Activated B cell treated with CpG ODN at 0.5 μM for 24 hours (primary cell): Measurements from ENCODE around the gene PLEKHG3. TPM values are rescaled to one million over a fixed set of nuclear protein-coding genes. Genes with fewer than 3 reads are reported as not detected.

ENCODE experiments used
- ATAC-seq: fragments of 200-7000 bp; cut with Tn5 transposase; one replicate; pipeline ENCODE4 v1.10.0; 2021; ENCODE audit warnings: low read depth, mild to moderate bottlenecking, moderate library complexity
- CTCF ChIA-PET: fragments of 350-600 bp; sonication (Branson Sonifier 250); formaldehyde crosslinking; loops from one replicate; lab custom pipeline; 2021; ENCODE audit warnings: antibody characterized with exemption; lab: Charles Lee
- POLR2A ChIA-PET: fragments of 350-600 bp; sonication (Branson Sonifier 250); formaldehyde crosslinking; loops from one replicate; lab custom pipeline; 2021; ENCODE audit warnings: antibody characterized with exemption; lab: Charles Lee
- DNase-seq: peaks from one replicate; pipeline ENCODE4 v3.0.0; 2022
- H3K27ac Mint-ChIP-seq: one replicate; pipeline ENCODE4 v1.8.0; 2020; ENCODE audit warnings: mixed read lengths
- H3K27me3 Mint-ChIP-seq: one replicate; pipeline ENCODE4 v1.8.0; 2021; ENCODE audit warnings: mixed read lengths
- H3K36me3 Mint-ChIP-seq: one replicate; pipeline ENCODE4 v1.8.0; 2021; ENCODE audit warnings: low read depth, mixed read lengths
- H3K4me1 Mint-ChIP-seq: one replicate; pipeline ENCODE4 v1.8.0; 2021; ENCODE audit warnings: mixed read lengths
- H3K4me3 Mint-ChIP-seq: one replicate; pipeline ENCODE4 v1.8.0; 2020; ENCODE audit warnings: mild to moderate bottlenecking, mixed read lengths
- H3K9me3 Mint-ChIP-seq: one replicate; pipeline ENCODE4 v1.8.0; 2020; ENCODE audit warnings: mixed read lengths
- CTCF ChIP-seq: fragments of 200-600 bp; IDR thresholded peaks from one replicate; pipeline ENCODE4 v1.8.0; 2022; ENCODE audit warnings: antibody characterized with exemption, mild to moderate bottlenecking
- intact Hi-C: fragments of 100-400 bp; cut with micrococcal nuclease; formaldehyde crosslinking; loops from one replicate; pipeline ENCODE4 v1.15.1; 2024
- total RNA-seq: library from RNA; stranded (reverse); gene quantifications from 2 replicates; pipeline ENCODE4 v1.2.3, GENCODE V29; 2022

The PLEKHG3 gene
- total RNA-seq, 1 donor from 2014 or later = 0.07 TPM

GRCh38 chr14:64771161-64771560, 66.9 kb downstream of the PLEKHG3 start:
- intact Hi-C loops = no loop called here
- ChIA-PET CTCF (no interaction called here), POLR2A (no interaction called here)
- no peaks in the 10 kb centered on the region for H3K36me3 Mint-ChIP-seq
- no peak for ATAC-seq
- no peak for TF ChIP-seq CTCF
- H3K4me1 Mint-ChIP-seq = no peaks in the 10 kb centered on the region
- H3K27ac Mint-ChIP-seq = no peak overlapping the region
- no peak overlapping the region for H3K4me3 Mint-ChIP-seq
- no peaks in the 10 kb centered on the region for H3K9me3 Mint-ChIP-seq
- DNase-seq = no peak
- no peaks in the 10 kb centered on the region for H3K27me3 Mint-ChIP-seq

DNA sequence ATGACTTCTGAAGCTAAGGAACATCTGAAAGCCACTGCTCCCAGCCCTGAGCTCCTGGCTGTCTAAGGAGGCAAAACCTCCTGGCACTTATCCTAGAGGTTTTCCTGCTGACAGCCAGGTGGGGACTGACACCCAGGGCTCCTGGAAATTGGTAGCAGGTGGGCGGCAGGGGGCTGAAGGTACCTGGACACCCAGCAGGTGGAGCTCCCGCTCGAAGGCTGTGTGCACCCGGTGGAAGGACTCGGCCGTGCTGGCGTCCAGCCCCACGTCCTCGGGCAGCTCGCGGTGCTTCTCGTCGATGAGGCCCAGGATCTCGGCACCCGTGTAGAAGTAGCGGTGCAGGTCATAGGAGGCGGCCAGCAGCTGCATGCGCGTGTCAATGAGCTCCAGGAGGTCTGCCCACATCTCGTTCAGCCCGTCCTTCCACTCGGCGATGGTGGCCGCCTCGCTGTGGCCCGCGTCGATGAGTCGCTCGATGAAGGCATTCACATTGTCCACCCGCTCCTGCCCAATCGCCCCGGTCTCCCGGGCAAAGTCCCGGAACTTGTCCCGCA, 68.2 kb downstream of the PLEKHG3 start:
- no peak for DNase-seq
- ChIA-PET POLR2A (no interaction called here), CTCF (interaction anchor here (0.8 kb wide), 1 partner anchor 119 kb away, joined by 4 read pairs; no protein-coding TSS in a partner anchor)
- no peaks in the 10 kb centered on the region for H3K36me3 Mint-ChIP-seq
- no peak overlapping the region for H3K27ac Mint-ChIP-seq
- TF ChIP-seq CTCF = no peak
- no peaks in the 10 kb centered on the region for H3K4me1 Mint-ChIP-seq
- H3K4me3 Mint-ChIP-seq = no peak overlapping the region
- H3K9me3 Mint-ChIP-seq = no peaks in the 10 kb centered on the region
- intact Hi-C loops = no loop called here
- peaks cover 2% of the 10 kb centered on the region for H3K27me3 Mint-ChIP-seq
- ATAC-seq = no peak

DNA sequence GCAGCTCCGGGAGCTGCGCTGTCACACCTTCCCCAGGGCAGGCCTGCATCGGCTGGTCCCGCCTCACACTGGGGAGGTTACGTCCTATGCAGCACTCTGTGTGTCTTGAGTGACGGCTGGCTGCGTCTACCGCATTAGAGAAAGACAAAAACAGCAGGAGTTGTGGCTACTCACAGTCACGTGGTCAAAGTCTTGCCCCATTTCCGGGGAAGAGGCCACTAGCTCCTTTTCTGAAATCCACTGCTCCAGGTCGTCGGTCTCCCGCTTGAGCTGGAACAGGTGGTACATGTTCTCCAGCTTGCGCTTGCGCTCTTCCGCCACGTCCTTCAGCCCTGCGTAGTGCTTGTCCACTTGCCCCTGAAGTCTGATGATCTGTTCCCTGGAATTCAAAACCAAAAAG, 68.8 kb downstream of the PLEKHG3 start:
- no peak for DNase-seq
- ATAC-seq = no peak
- no peaks in the 10 kb centered on the region for H3K36me3 Mint-ChIP-seq
- CTCF ChIA-PET = interaction anchor here (0.8 kb wide), 1 partner anchor 119 kb away, joined by 4 read pairs; no protein-coding TSS in a partner anchor
- intact Hi-C loops = no loop called here
- no peak overlapping the region for H3K27ac Mint-ChIP-seq
- TF ChIP-seq CTCF = no peak
- no peak overlapping the region for H3K4me3 Mint-ChIP-seq
- peaks cover 2% of the 10 kb centered on the region for H3K27me3 Mint-ChIP-seq
- POLR2A ChIA-PET = no interaction called here
- no peaks in the 10 kb centered on the region for H3K9me3 Mint-ChIP-seq
- H3K4me1 Mint-ChIP-seq = no peaks in the 10 kb centered on the region

DNA sequence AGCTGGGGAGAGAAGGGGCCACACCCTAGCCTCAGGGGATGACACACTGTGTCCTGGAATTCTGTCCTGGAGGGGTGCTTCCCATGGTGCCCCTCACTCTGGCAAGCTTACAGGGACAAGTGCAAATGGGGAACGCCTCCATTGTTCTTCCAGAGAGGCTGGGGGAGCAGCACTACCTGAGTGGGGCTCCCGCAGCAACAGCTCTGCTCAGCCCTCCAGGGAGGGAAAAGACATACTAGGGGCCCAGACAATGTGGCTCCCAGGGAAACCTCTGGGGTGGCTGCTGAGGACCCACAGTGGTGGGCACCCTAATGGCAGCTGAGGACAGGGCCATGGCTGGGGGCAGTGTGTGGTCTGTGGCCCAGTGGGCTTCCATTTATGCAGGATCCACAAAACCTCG, 69.4 kb downstream of the PLEKHG3 start:
- H3K9me3 Mint-ChIP-seq = no peaks in the 10 kb centered on the region
- H3K36me3 Mint-ChIP-seq = no peaks in the 10 kb centered on the region
- no peak for TF ChIP-seq CTCF
- H3K4me1 Mint-ChIP-seq = no peaks in the 10 kb centered on the region
- ATAC-seq (no peak), DNase-seq (no peak)
- CTCF ChIA-PET = no interaction called here
- peaks cover 2% of the 10 kb centered on the region for H3K27me3 Mint-ChIP-seq
- no peak overlapping the region for H3K4me3 Mint-ChIP-seq
- no peak overlapping the region for H3K27ac Mint-ChIP-seq
- intact Hi-C loops = no loop called here
- POLR2A ChIA-PET = no interaction called here

- H3K4me3 Mint-ChIP-seq = no peak overlapping the region
- ChIA-PET POLR2A (no interaction called here), CTCF (no interaction called here)
- H3K27ac Mint-ChIP-seq = no peak overlapping the region
- intact Hi-C loops = no loop called here
- H3K36me3 Mint-ChIP-seq = no peaks in the 10 kb centered on the region
- ATAC-seq = no peak
- no peaks in the 10 kb centered on the region for H3K4me1 Mint-ChIP-seq
- no peak for DNase-seq
- peaks cover 2% of the 10 kb centered on the region for H3K27me3 Mint-ChIP-seq
- TF ChIP-seq CTCF = no peak
- no peaks in the 10 kb centered on the region for H3K9me3 Mint-ChIP-seq
These were observed 70.0 kb downstream of the PLEKHG3 start for GRCh38 chr14:64774272-64774671.
